Smooth muscle cell of the coronary artery (primary cell): ENCODE measurements around the gene LRRC75A. TPM values are rescaled to one million over a fixed set of nuclear protein-coding genes. Genes with fewer than 3 reads are reported as not detected.

Experiments used
- total RNA-seq: library from RNA; depleted of rRNA; stranded (reverse); fragments of >200 nt; gene quantifications from 2 replicates; pipeline ENCODE4 v1.2.3, GENCODE V29; 2014; ENCODE audit warnings: low replicate concordance

LRRC75A gene, protein sequence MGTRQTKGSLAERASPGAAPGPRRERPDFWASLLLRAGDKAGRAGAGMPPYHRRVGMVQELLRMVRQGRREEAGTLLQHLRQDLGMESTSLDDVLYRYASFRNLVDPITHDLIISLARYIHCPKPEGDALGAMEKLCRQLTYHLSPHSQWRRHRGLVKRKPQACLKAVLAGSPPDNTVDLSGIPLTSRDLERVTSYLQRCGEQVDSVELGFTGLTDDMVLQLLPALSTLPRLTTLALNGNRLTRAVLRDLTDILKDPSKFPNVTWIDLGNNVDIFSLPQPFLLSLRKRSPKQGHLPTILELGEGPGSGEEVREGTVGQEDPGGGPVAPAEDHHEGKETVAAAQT
- total RNA-seq, result 0.82 and 0.83 TPM in 2 replicates

GRCh38 chr17:16491703-16492612 is at the start of gene LRRC75A:
LRRC75A (minus strand) TSS chr17:16492193; CDS start chr17:16491990, 203 bp downstream.

DNA sequence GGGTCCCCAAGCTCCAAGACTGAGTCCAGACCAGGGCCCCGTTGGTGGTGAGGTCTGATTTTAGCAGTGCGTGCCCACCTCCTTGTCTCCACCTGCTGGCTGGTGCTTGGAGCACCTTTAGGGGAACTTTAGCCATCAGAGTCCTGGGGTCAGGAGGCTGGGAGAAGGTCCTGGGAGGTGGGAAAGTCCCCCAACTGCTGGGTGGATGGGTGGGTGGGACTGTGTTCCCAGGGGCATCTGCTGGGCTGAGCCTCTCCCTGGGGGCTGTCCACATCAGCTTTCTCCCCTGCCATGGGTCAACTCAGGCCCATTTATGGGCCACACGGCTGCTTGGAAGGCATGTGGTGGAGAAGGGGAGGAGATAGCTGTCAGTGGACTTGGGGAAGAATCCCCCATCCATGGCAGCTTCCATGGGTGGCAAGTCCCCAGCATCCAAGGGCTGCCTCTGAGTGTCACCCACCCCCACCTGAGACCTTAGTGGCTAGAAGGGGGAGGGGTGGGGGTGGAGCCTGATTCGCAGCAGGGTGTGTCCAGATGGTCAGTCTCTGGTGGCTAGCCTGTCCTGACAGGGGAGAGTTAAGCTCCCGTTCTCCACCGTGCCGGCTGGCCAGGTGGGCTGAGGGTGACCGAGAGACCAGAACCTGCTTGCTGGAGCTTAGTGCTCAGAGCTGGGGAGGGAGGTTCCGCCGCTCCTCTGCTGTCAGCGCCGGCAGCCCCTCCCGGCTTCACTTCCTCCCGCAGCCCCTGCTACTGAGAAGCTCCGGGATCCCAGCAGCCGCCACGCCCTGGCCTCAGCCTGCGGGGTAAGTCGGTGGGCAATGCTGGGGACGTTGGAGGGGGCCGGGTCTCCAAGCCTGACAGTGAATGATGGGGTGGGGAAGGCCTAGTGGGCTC is 76.7 kb downstream of the LRRC75A start, which contains the start of gene TRPV2:
Gene TRPV2 (plus strand): TSS at position 541 of the 894 bp plus-strand sequence. CDS start 2,098 bp downstream, outside the sequence.

Other genes starting within 250 kb of the LRRC75A start
- 4.8 and 28.1 TPM in 2 replicates for gene CENPV, start 138.7 kb downstream of the LRRC75A start, total RNA-seq
- 3,973 and 7,249 TPM in 2 replicates for gene UBB, start 111.1 kb downstream of the LRRC75A start, total RNA-seq
- 53.1 and 92.7 TPM in 2 replicates for gene TRPV2, start 76.6 kb downstream of the LRRC75A start, total RNA-seq
- gene ZNF287, start 77.0 kb upstream of the LRRC75A start, total RNA-seq, result 2.2 and 5.3 TPM in 2 replicates
- gene ZNF624, start 161.7 kb upstream of the LRRC75A start, total RNA-seq, result 3.5 and 4.1 TPM in 2 replicates
- gene CCDC144A, start 198.0 kb upstream of the LRRC75A start, total RNA-seq, result 2.3 and 12.0 TPM in 2 replicates